GM23248 (cell line): ENCODE measurements around the gene PDE3A.

Experiments used
- EZH2 ChIP-seq: fragments of 200-600 bp; sonication (generic); IDR thresholded peaks from 2 replicates; pipeline ENCODE4 v1.6.1; 2018; ENCODE audit warnings: antibody characterized with exemption, mild to moderate bottlenecking; ENCODE audit not compliant: insufficient read depth, poor library complexity, severe bottlenecking
- EZH2phosphoT487 ChIP-seq: fragments of 200-600 bp; sonication (generic); IDR thresholded peaks from 2 replicates; pipeline ENCODE4 v1.6.1; 2018; ENCODE audit warnings: antibody characterized with exemption, moderate library complexity, mild to moderate bottlenecking, low read depth; ENCODE audit not compliant: insufficient read depth

DNA sequence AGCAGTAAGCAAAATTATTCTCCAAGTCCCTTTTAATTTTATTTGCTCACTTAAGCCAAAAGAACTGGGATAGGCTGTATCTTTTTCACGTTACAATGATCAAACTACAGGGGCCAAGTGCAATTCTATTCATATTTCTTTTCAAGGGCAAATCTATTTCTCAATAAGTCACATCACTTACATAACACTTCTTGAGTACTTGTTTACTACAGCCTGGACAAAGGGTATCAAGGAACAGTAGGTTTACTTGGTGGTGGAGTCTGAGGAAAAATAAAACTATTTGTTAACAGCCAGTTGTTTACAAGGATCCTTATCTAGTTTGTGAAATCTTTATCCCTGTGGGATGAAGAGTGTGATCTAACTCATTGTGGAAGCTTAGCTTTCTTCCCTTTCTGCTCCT, 72.1 kb downstream of the PDE3A start:
- TF ChIP-seq EZH2 (no peak), EZH2phosphoT487 (no peak)
